ENCODE measurements around the gene C20orf96. TPM values are rescaled to one million over a fixed set of nuclear protein-coding genes. Genes with fewer than 3 reads are reported as not detected.

Gene C20orf96
- total RNA-seq, 1 experiment from 2014 or later, result 1.6 TPM

GRCh38 chr20:221258-221830, 69.2 kb downstream of the C20orf96 start:
- Histone ChIP-seq H3K27me3 (no peaks in the 10 kb centered on the region), H3K36me3 (no peaks in the 10 kb centered on the region), H3K4me3 (no peak overlapping the region), H3K9me3 (no peaks in the 10 kb centered on the region)
- DNase-seq, result no peak

Other genes starting within 250 kb of the C20orf96 start
- gene DEFB125, start 203.1 kb downstream of the C20orf96 start, total RNA-seq (2014; rRNA removed; shearing (Covaris generic); ENCODE audit: low replicate concordance), result not detected in 2 replicates
- not detected in 2 replicates for gene DEFB126, start 148.2 kb downstream of the C20orf96 start, total RNA-seq (2014; rRNA removed; shearing (Covaris generic); ENCODE audit: low replicate concordance)
- not detected in 2 replicates for gene DEFB127, start 133.3 kb downstream of the C20orf96 start, total RNA-seq (2014; rRNA removed; shearing (Covaris generic); ENCODE audit: low replicate concordance)
- not detected in 2 replicates for gene DEFB128, start 101.0 kb downstream of the C20orf96 start, total RNA-seq (2014; rRNA removed; shearing (Covaris generic); ENCODE audit: low replicate concordance)
- gene DEFB129, start 63.5 kb downstream of the C20orf96 start, total RNA-seq (2014; rRNA removed; shearing (Covaris generic); ENCODE audit: low replicate concordance), result not detected in 2 replicates
- gene DEFB132, start 33.0 kb downstream of the C20orf96 start, total RNA-seq (2014; rRNA removed; shearing (Covaris generic); ENCODE audit: low replicate concordance), result not detected in 2 replicates
- gene ZCCHC3, start 6.8 kb upstream of the C20orf96 start, total RNA-seq (2014; rRNA removed; shearing (Covaris generic); ENCODE audit: low replicate concordance), result 9.1 and 13.5 TPM in 2 replicates
- gene SOX12, start 34.8 kb upstream of the C20orf96 start, total RNA-seq (2014; rRNA removed; shearing (Covaris generic); ENCODE audit: low replicate concordance), result 2.1 and 3.1 TPM in 2 replicates
- gene NRSN2, start 56.4 kb upstream of the C20orf96 start, total RNA-seq (2014; rRNA removed; shearing (Covaris generic); ENCODE audit: low replicate concordance), result 1.8 and 24.3 TPM in 2 replicates
- 15.0 and 33.3 TPM in 2 replicates for gene TRIB3, start 90.0 kb upstream of the C20orf96 start, total RNA-seq (2014; rRNA removed; shearing (Covaris generic); ENCODE audit: low replicate concordance)
- gene RBCK1, start 117.5 kb upstream of the C20orf96 start, total RNA-seq (2014; rRNA removed; shearing (Covaris generic); ENCODE audit: low replicate concordance), result 35.7 and 68.7 TPM in 2 replicates
- 10.2 and 11.6 TPM in 2 replicates for gene TBC1D20, start 171.8 kb upstream of the C20orf96 start, total RNA-seq (2014; rRNA removed; shearing (Covaris generic); ENCODE audit: low replicate concordance)

Data from MG63 (cell line).